A549 (cell line): ENCODE data around the gene GSK3B.

Experiments
- CBX8 ChIP-seq: fragments of 200-600 bp; sonication (generic); IDR thresholded peaks from 2 replicates; pipeline ENCODE4 v1.6.1; 2016
- CEBPB ChIP-seq, 2 experiments: fragments of >200 bp in 1 of 2; sonication (Bioruptor Twin) in 1 of 2; formaldehyde crosslinking in 1 of 2; IDR thresholded peaks; 2 replicates each; pipeline ENCODE4 v1.6.1; 2012 to 2016
- CTCF ChIP-seq: fragments of >200 bp; sonication (Bioruptor Twin); formaldehyde crosslinking; IDR thresholded peaks from 3 replicates; pipeline ENCODE4 v1.5.1; 2016
- FOSL2 ChIP-seq, 2 experiments: fragments of 450-650 bp in 1 of 2; fragments of >200 bp in 1 of 2; sonication (Bioruptor Twin) in 1 of 2; formaldehyde crosslinking; IDR thresholded peaks; 2 replicates each; pipeline versions ENCODE4 v1.5.0 to v1.6.1; 2016 to 2020; ENCODE audit warnings: mild to moderate bottlenecking in 1 of 2, moderate library complexity in 1 of 2
- HMGXB4 ChIP-seq: fragments of 250-450 bp; sonication (Bioruptor Pico); IDR thresholded peaks from 2 replicates; pipeline ENCODE4 v1.5.0; 2021; ENCODE audit warnings: mild to moderate bottlenecking, moderate library complexity, borderline replicate concordance
- MAFK ChIP-seq: fragments of 450-650 bp; IDR thresholded peaks from 2 replicates; pipeline ENCODE4 v1.6.1; 2014; ENCODE audit not compliant: partially characterized antibody
- MAX ChIP-seq: IDR thresholded peaks from 2 replicates; pipeline ENCODE4 v1.6.1; 2012
- PBX3 ChIP-seq: IDR thresholded peaks from 2 replicates; pipeline ENCODE4 v1.6.1; 2012
- RFX5 ChIP-seq: fragments of 450-650 bp; IDR thresholded peaks from 2 replicates; pipeline ENCODE4 v1.7.1; 2014; ENCODE audit warnings: antibody characterized with exemption, mild to moderate bottlenecking, moderate library complexity
- SMC3 ChIP-seq: fragments of >200 bp; sonication (Bioruptor Twin); formaldehyde crosslinking; IDR thresholded peaks from 3 replicates; pipeline ENCODE4 v1.6.1; 2018; ENCODE audit warnings: inconsistent platforms
- TP53 ChIP-seq: fragments of 250-450 bp; sonication (Bioruptor Pico); IDR thresholded peaks from 2 replicates; pipeline ENCODE4 v1.5.0; 2021; ENCODE audit warnings: mild to moderate bottlenecking, moderate library complexity

GRCh38 chr3:119808843-119809242 lies 285.4 kb downstream of the GSK3B start:
- TF ChIP-seq CTCF: no peak
- no peak for TF ChIP-seq PBX3
- TF ChIP-seq MAFK: no peak
- TF ChIP-seq HMGXB4 (CRISPR knock-in tag): no peak
- TF ChIP-seq CBX8: no peak
- no peak for TF ChIP-seq FOSL2 (IDR thresholded peaks at IDR 0.05)
- TF ChIP-seq FOSL2 (CRISPR knock-in tag; IDR thresholded peaks at IDR 0.05): no peak
- TF ChIP-seq RFX5: no peak
- no peak for TF ChIP-seq SMC3
- no peak for TF ChIP-seq TP53
- TF ChIP-seq CEBPB (IDR thresholded peaks at IDR 0.05): no peak
- TF ChIP-seq MAX: no peak
